ENCODE data around the gene PRR16. TPM values are rescaled to one million over a fixed set of nuclear protein-coding genes. Genes with fewer than 3 reads are reported as not detected.

PRR16 gene
- total RNA-seq, 1 experiment from 2014 or later = 20.8 TPM

DNA sequence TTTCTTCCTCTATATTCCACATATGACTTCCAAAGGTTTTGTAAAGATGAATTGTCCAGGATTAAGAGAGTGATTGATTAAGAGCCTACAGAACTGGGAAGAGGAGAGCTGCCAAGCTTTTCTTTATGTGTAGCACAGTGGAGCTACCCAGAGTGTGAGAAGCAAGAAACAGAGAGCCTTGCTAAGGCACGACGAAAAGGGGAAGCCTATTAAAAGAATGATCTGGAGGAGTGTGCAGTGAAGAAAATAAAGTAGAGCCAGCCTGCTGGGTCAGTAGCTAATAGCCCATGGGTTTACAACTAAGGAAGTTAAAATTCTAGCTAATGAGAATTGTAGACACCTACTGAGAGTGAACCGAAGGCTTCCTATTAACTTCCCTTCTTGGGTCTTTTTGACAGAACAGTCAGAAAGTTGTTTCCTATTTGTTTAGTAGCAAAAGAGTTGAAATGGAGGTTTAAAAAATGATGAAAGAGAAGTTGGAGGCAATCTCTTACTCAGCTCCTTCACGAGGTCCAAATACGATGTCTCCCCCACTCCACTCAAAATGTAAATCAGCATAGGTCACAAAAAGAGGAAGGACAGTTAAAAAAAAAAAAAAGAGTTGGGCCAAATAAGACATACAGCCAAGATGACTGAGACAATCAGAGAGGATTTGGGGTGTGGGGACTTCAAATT is 957 bp upstream of the PRR16 start:
- no peak for DNase-seq (ENCODE audit: low read depth)

DNA sequence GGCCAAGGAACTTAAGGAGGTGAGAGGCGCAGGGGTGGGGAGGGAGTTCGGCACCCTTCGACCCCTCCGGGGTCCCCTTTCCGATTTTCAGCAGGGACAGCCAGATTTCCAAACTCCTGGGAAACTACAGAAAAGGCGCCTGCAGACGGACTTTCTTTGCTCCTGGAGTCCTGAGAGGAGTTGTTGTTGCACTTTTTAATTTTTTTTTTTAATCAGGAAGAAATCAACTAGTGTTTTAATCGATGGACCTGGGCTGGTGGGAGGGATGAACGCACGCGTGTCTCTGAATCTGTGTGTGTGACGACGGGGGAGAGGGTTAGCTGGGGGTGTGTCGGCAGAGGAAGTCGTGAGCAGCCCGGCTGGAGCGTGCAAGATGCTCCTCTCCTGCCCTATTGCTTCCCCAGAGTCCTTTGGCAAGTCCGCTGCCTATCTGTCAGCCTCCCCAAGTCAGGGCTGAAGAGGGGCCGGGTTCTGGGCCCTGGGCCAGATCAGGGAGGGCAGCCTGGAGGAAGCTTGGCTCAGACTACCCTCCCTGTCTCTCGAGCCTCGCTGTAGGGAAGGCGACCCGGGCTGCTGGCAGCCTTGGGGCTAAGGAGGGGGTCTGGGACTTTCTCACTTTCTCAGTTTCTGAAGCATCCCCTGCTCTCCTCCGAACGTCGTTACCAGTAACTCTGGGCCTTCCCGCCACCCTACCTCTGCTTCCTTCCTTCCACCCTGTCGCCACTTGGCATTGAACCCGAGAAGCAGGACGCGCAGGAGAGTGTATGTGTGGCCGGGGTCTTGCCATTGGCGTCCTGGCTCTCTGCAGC is 731 bp downstream of the PRR16 start:
- DNase-seq (ENCODE audit: low read depth) = peak; percentile 78

DNA sequence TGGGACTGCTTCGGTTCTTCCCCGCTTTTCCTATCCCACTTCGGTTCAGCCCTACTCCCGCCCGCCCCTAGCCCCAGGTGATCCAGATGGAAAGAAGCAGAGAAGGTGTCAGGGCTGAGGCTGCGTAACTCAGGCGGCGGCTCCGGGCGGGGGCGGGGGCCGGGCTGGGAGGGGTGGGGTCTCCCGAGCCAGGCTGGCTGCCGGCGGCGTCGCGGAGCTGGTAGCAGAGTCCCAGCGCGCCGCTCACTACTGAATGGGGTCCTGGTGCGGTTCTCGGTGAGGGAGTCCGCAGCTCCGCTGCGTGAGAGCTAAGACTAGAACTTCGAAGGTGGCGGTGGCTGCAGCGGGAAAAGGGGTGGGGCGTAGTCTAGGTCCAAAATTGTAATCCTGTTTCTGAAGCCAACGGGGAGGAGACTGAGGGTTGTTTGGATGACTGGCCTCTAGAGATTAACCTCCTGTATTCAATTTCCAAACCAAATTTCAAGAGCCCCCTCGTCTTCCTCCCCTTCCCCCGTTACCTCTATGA is 1.4 kb downstream of the PRR16 start:
- peak; percentile 80 for DNase-seq (ENCODE audit: low read depth)

DNA sequence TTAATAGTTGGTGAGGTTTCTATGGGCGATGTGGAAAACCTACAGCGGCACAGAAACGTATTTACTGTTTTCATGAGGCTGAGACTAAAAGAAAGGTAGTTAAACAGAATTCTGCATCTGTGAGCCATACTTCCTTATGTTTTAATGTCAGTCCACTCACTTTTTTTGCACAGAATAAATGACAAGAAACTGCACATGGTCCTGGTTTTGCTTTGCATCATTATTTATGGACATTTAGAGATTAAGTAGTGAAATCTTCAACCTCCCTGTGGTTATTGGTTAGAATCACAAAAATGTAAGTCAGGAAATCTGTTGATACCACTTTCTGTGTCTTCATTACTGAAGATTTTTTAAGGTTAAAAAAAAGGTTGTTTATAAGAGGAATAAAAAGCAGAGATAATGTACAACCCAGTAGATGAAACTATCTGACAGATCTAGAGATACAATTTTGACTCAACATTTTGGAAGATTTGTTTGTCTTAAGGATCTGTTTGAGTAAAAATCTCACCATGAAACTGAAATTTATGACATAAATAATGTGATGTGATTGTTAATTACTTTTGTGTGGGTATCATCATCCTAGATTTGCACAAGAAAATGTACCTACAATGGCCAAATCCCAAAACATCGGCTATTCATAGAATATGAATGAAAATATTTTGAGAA is 2.4 kb downstream of the PRR16 start:
- no peak for DNase-seq (ENCODE audit: low read depth)

DNA sequence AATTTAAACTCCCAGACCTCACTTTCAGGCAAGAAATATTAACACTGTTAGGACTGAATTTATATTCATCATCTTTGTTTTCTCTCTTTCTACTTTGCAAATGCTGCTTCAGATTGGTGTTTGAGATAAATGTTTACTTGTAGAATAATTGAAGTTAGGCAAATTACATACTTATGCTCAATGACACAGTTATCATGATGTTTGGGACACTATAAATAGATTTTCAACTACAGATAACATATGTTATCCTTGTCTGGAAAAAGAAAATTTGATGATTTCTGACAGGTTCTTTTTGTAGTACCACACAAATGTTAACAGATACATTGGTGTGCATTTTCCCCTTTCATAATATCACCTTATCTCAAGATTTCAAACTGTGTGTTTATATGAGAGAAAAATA is 7.9 kb downstream of the PRR16 start:
- DNase-seq (ENCODE audit: low read depth) = no peak

DNA sequence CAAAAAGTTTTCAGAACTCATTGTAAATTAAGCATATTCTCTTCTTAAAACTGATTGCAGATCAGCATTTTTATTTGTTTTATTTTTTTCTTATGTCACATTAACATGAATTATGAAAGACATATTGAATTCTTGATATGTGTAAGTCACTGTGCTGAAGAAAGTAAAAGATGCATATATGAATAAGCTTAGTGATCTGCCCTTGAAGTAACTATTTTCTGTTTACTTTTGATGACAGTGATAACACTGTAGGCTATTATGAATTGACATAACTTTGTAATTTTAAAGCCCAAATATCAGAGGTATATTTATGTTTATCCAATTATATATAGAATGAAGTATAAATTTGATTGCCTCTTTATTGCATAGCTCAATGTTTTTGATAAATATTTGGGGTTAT is 8.8 kb downstream of the PRR16 start:
- no peak for DNase-seq (ENCODE audit: low read depth)

DNA sequence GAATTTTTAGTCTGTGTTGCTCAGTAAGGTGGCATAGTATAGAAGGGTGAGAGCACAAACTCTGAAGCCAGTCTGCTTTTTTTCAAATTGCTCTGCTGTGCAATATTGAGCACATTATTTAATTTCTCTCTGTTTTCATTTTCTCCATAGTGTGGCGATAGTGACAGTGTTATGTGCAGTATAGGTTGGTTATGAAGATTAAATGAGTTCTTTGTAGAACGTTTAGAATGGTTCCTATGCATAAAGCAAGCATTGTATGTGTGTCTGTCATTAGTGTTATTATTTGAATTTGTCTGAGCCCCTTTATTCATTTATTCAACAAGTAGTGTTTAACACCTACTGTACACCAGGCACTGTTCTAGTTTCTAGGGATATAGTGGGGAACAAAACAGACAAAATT is 9.2 kb downstream of the PRR16 start:
- DNase-seq (ENCODE audit: low read depth) = no peak

DNA sequence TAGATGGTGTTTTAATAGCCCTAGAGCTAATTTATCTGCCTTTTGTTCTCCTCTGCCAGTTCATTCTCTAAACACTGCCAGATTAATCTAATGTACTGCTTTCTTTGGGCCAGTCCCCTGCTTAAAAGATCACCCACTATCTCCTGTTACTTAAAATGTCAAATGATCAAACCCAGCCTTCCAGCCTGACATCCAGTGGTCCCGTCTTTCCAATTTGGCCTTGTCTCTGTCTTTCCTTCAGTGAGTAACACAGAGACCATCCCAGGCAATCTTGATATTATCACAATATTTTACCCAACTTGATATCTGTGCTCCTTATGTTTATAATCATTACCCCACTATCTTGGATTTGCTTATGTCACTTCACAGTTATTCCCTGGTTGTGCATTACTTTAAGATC is 12.0 kb downstream of the PRR16 start:
- DNase-seq (ENCODE audit: low read depth) = no peak

DNA sequence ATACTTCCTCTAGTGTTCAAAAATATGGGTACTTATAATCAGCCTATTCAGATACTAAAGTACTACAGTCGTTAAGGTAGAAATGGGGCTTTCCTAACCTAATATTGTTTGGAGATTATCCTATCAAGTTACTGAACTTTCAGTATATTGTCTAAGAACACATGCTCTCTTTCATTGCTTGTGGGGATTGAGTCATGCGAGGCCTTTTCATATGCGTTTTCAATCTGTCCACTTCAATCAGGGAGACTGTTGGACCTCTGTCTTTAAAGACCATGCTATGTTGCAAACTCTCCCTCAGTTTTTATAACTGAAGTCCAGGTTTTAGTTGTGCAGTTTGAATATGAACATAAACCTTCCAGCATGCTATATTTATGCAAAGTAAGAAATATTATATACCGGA is 15.0 kb downstream of the PRR16 start:
- DNase-seq (ENCODE audit: low read depth) = peak; percentile 70

DNA sequence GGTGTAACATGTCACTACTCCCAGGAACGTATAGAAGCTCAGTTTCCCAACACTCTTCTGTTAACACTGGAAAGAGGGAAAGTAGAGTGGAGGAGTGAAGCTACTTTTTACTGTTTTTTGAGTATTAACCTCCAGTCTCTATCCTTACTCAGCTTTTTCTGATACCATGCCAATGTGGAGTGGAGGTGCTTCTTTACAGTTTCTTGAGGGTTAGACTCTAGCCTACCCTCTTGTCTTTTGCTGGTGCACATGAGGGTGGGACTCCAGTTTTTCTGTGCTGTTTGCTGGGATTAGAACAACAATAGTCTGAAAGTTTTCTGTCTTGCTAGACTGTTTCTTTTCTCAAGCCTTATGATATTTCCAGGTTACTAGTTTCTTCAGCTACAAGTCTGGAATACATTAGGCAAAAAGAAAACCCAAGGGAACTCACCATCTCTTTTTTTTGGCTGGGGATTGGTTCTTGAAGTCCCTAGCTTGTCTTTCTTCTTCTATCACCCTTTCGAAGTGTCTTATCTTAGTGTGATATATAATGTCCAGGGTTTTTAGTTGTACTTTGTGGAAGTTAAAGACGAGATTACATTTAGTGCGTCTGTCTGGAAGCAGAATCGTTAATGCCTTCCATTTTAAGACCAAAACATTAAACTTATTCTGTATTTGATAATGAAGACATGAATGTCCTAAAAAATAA is 35.9 kb downstream of the PRR16 start:
- DNase-seq (ENCODE audit: low read depth) = peak; percentile 25

DNA sequence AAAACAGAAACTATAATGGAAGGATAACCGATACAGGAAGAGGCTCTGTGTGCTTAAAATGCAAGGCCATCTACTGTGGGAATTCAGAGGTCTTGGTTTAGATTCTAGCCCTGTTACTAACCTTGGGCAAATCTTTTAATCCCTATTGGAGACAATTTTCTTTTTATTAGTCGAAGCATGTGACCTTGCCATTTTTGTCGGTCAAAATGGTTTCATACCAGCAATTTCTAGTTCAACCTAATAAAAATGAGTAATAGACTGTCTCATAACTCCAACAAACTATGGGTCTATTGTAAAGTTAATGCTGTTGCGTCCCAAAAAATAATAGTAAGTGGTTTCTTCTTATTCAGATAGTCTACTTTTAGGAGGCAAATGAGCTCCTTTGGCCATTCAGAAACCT is 38.4 kb downstream of the PRR16 start:
- DNase-seq (ENCODE audit: low read depth) = no peak

DNA sequence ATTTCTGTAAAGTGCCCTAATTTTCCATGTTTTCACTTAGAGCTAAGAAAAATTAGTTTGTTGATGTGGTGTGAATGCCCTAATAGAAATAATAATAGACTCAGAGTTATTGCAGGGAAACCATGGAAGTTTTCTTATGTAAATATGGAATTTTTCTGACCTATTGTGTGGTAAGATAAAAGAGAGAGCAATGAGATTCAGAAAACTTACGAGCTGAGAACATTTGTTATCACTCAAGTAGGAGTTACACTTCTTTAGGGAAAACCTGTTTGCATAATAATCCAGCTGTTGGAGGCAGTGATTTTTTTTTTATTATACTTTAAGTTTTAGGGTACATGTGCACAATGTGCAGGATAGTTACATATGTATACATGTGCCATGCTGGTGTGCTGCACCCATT is 39.2 kb downstream of the PRR16 start:
- no peak for DNase-seq (ENCODE audit: low read depth)

DNA sequence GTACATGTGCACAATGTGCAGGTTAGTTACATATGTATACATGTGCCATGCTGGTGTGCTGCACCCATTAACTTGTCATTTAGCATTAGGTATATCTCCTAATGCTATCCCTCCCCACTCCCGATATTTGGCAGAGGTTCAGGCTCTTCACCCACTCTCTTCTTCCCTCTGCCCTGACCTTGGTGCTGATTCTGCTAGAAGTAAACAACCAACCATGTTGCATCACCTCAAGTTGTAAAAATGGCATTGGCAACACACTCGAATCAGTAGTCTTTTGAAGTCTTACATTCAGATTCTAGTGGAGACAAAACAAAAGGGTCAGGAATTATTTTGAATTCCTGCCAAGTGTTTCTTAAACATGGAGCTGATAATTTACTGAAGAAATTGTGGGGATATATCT is 40.0 kb downstream of the PRR16 start:
- peak; percentile 30 for DNase-seq (ENCODE audit: low read depth)

DNA sequence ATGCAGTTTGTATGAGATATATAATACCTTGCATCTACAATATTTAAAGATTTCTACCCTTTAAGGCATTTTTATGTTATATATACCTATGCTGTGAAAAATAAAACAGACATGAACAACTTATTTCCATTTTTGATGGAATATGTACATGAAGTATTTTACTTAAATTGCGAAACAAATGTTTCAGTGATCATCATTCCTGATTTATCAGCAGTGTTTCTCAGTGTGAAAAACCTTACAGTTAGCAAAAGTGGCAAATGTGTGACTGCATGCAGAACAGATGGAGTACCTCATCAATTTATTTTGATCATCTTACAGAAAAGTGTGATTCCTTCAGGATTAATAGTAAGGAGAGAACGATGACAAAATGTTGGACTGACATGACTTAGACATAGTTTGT is 43.1 kb downstream of the PRR16 start:
- DNase-seq (ENCODE audit: low read depth) = no peak

DNA sequence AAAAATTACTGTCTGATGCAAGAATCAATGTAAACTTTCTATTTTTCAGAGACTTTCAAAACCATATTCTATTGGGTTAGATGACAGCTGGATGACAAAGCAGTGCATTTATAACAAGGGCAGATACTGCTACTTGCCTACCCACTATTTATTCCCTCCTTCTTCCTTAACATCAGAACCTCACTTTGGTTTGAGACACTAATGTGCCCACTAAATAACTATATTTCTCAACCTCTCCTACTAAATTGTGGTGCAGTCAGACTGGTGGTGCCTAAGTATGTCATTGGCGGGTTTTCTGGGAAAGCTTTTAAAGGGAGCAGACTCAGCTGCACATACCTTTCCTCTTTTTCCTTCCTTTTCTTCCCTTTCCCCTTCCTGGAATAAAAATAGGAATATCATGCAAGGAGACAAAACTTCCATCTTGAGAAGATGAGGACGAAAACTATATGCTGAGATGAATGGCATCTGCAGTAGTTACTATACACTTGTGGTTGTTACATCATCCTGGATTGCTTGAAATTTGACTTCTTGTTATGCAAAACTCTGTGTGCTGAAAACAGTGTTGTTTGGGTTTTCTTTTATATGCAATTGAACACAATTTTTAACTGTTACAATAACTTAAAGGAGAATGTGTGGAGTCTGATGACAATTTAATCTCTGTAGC is 43.8 kb downstream of the PRR16 start:
- no peak for DNase-seq (ENCODE audit: low read depth)

DNA sequence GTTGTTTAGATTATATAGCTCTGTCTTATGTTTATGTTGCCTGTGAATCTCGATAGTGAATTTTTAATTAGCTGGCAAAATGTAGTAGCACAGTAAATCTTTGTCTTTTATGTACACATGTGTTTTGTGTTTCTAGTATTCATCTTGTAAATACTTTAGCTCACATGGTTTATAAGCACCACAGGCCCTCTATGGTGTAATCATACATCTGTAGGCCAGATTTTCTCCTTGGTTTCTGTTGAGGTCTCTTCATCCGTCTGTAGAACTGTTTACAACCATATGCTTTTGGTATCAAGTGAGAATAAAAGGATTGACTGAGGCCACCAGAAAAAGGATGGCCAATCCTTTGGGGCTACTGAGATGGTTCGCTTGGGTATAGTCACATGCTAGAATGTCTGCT is 45.0 kb downstream of the PRR16 start:
- no peak for DNase-seq (ENCODE audit: low read depth)

DNA sequence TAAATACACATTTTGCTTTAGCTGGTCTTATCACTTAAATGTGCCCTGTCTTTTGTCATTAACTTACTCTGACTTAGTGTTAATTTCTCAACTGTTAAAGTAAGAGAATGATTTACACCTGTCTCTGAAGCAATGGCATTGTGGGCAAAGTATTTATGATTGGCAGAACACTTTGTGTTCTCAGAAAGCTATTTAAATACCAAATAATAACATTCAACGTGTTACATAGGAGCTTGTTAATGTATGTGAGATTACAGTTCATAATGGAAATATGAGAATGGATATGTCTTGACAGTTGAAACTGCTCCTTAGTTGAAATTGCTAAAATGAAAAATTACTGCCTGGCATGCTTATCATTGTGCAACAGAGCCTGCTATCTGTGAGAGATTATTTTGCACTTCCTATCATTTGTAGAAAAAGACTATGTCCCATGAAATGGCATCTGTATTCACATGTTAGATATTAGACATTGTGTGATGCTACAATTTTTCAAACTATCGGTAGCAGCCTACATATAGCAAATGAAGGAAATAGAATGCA is 46.1 kb downstream of the PRR16 start:
- no peak for DNase-seq (ENCODE audit: low read depth)

DNA sequence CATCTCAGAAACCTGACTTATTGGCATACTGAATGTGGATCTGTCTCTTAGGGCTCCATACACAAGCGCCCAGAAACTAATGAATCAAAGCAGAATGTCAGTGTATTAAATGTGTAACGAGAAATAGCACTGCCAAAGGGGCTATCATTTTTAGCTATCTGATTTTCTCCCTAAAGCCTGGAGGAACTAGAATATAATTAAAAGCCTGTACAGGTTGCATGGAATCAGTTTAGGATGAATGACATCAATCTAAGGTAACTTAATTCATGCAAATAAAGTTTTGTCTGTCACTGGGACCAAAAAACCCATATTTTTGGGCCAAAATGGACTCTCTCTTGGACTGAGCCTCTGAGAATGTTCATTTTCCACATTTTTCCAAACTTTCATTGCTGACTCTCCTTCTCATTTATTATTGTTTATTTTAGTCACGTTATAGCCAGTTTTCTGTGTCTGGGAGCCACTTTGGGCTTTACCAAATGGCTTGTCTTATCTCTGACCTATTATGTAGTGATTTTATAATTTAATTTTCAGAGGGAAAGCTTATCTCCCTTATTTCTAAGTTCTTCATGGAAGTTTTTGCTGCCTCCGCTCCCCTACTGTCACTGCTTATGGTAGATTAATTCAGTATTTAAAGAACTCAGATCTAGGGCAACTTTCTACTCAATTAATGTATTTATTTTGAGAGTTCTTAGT is 47.0 kb downstream of the PRR16 start:
- no peak for DNase-seq (ENCODE audit: low read depth)

DNA sequence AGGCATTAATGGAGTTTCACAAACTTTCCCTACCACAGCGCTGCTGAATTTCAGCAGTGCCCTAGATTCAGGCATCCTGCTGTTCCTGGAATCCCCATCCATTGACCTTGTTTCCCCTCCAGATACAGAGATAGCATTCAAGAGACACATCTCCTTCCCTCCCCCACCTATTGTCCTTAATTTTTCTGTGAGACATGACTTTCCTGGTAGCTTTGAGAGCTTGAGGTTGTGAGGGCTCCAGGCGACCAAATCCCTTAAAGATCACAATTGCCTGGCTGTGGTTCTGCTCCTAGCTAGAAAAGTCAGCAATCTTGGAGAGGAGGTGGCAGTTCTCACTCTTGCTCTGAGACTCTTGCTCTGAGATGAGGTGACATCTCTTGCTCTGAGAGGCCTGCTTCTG is 48.0 kb downstream of the PRR16 start:
- DNase-seq (ENCODE audit: low read depth) = no peak

DNA sequence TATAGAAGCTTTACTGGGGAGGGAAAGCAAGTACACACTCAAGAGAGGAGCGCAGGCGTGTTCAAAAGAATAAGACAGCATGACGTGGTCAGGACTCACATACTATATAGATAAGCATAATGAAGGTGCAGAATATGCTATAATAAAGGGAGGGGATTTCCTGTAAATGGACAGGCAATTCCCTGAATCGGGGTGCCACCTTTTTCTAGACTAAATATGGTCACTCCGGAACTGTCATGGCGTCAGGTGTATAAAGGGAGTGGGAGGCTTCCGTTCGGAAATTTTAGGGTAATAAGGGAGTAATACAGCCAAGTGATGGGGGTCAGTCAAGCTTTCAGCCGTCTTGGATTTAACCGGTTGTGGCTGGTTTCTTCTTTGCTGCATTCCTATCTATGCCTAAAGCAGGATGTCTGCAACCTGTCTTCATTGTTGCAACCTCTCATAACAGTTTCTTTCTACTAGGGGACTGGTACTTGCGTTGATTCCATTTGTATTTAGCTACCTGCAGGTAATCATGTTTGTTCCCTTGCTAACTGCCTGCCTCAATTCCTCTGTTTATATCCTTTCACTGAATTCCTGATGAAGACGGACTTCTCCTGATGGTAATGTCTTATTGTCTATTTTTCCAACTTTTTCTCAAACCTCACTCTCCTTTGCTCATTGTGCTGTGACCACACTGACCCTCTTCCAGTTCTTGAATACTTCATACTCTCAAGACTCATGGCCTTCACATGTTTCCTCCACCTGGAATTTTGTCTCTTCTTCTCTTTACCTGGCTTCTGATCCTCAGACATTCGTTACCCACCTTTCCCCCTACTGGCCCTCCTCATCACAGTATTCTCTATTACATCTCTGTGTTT is 48.9 kb downstream of the PRR16 start:
- no peak for DNase-seq (ENCODE audit: low read depth)
